NCI-H1417 (cell line): ENCODE measurements around the gene FRRS1L.

Experiments
- DNase-seq, 3 experiments: peaks; one replicate each; lab custom pipeline; 2025; lab: John Stamatoyannopoulos, UW

FRRS1L gene

GRCh38 chr9:109107402-109108240 lies 59.4 kb downstream of the FRRS1L start:
- DNase-seq = peak in 1 of 3 experiments; percentile 2

GRCh38 chr9:109101810-109102209 lies 65.2 kb downstream of the FRRS1L start:
- DNase-seq = no peak

- no peak for DNase-seq
Observed at GRCh38 chr9:109101202-109101595, 65.8 kb downstream of the FRRS1L start.

DNA sequence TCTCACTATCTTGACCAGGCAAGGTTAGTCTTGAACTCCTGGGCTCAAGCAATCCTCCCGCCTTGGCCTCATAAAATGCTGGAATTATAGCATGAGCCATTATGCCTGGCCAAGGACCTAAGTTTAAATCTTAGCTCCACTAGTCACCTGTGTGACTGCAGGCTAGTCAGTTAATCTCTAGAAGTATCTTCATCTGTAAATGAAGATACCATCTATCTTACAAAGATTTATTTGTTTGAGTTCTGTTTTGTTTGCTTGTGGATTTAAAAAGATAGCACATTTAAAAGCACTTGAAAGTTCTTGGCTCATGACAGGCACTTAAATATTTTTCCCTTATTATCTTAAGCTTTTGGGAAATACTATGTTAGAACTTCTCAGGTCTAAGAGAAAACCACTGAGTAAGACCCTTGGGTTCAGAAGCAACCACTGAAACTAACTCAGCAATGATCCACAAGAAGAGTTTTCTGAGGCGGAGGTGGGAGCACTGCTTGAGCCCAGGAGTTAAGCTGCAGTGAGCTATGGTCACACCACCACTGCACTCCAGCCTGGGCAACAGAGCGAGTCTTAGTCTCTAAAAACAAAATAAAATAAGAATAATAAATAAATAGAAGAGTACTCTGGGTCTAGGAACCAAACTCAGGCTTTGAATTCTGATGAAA lies 66.4 kb downstream of the FRRS1L start:
- DNase-seq = no peak

- DNase-seq = no peak
Observed at GRCh38 chr9:109098960-109099308, 68.1 kb downstream of the FRRS1L start.

- DNase-seq = peak; percentile 9 to 57 (median 19)
Observed at GRCh38 chr9:109098171-109098959, 68.7 kb downstream of the FRRS1L start.

DNA sequence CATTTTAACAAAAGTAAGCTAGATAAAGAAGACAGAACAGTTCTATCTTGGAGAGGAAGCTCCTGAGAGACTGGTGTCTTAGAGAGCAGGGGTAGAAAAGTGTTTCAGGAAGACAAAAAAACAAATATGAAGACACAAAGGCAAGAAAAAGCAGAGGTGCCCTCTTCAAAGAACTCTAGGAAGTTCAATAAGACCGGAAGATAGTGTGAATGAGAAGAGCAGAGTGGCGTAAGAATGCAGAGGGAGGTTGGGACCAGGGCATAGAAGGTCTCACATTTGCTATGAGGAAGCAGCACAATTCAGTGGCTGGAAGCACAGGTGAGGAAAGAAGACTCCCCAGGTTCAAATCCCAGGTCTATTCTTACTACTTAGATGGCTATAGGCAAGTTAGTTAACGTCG lies 69.9 kb downstream of the FRRS1L start:
- no peak for DNase-seq

GRCh38 chr9:109095321-109095720 lies 71.7 kb downstream of the FRRS1L start:
- no peak for DNase-seq

DNA sequence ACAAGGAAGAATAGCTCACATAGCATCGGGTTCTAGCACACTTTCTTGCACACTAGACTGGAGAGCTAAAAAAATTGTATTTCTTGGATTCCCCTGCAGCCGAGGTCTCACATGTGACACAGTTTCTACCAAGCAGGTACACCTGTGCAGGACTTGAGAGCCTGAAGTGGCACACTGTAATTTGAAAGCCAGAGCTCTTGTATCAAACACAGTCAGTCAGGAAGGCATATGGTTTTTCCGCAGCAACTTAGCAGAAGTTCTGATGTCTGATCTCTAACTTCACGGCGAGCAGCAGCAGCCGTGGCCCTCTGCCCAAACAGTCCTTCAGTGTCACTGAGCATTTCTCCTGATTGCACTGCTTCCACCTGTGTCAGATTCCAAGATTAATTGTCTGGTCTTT lies 72.8 kb downstream of the FRRS1L start:
- no peak for DNase-seq

GRCh38 chr9:109092587-109092986 lies 74.5 kb downstream of the FRRS1L start:
- DNase-seq = no peak

DNA sequence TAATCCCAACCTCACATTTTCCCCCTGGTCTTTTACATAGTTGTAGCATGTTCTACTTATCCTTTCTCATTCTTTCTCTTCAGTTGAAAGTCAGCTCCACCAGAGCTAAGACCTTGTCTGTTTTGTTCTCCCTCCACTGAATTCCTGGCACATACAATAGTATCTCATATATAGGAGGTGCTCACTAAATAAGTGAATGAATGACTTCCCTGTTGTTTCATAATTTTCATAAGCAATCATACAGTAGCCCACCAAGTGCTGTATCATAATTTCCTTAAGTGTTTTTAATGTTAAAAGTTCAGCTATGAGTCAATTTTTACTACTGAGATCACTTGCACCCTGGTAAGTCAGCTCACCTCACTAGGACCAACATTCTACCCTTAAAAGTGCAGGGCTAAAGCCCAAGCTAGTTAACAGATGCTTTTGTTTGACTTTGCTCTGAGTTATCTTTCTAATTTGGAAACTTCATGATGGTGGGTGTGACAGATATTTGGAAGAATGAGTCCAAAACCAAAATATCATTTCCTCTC lies 74.9 kb downstream of the FRRS1L start:
- no peak for DNase-seq

DNA sequence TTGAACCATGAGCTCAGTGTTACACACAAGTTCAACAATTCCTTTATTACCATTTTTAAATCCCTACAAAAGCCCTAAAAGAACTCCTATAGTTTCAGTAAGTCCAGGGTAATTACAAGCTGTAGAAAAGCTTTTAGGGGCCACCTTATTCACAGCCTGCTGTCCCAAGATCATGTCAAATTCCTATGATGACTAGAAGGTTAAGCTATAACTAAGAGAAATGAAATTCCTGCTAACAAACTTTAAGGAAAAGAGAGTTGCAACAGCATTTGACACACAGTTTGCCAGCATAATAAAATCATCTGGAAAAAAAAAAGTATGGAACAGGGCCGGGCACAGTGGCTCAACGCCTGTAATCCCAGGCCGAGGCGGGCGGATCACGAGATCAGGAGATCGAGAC lies 78.8 kb downstream of the FRRS1L start:
- no peak for DNase-seq

DNA sequence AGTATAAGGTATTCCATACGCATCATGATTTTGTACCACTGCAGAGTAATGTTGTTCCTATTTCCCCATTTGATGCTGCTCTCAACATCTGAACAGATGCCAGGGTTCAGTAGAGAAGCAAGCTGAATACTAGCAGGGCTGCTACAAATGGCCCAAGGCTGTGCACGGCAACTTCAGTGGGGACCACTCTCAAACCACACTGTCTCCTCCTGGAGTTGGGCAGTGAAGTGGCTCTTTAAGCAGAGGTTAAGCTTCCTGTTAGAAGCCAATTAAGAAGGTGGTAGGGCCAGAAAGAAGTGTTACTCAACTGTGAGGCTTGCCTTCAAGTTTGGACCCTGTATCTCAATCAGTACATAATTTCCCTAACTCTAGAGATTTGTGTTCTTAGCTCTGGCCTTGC lies 79.3 kb downstream of the FRRS1L start:
- no peak for DNase-seq

GRCh38 chr9:109086221-109086620 lies 80.8 kb downstream of the FRRS1L start:
- DNase-seq = no peak

DNA sequence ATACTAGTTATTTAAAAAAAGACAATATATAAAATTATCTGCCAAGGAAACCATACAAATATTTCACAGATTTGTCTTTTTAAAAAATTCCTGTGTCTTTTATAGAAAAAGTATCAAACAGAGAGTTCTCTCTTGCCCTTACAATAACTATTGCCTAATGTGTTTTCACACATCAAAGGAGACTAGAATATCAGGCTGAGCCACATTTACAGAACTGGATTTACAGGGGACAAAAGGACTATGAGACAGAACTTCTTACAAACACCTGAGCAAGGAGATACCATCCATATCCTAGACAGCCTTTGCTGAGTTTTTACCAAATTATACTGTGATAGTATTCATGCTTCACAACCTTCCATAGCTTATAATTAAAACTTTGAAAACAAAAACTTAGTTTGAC lies 81.5 kb downstream of the FRRS1L start:
- DNase-seq = no peak

DNA sequence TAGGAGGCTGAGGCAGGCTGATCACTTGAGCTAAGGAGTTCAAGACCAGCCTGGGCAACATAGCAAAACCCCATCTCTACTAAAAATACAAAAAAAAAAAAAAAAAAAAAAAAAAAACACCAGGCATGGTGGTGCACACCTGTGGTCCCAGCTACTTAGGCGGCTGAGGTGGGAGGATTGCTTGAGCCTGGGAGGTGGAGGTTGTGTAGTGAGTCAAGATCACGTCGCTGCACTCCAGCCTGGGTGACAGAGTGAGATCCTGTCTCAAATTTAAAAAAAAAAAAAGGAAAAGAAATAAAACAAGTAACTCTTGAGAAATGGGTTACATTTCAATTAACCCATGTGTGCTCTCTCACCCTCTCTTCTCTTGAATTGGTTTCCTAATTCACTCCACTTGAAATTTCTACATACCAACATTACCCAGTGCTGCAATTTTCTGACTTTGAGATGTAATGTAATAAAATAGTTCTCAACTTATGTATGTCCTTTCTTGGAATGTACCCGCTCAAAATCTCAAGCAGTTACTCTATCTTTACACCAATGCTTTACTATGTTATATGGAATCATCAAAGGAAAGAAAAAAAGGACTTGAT lies 83.1 kb downstream of the FRRS1L start:
- no peak for DNase-seq

GRCh38 chr9:109083141-109083540 lies 83.9 kb downstream of the FRRS1L start:
- DNase-seq = no peak

- DNase-seq = no peak
Observed at GRCh38 chr9:109082091-109082620, 84.9 kb downstream of the FRRS1L start.
